HG03103 (cell line): ENCODE data around the gene PRR16.

Source experiments
- ATAC-seq: cut with Tn5 transposase; IDR thresholded peaks from one replicate; pipeline ENCODE4 v1.9.1; 2021; ENCODE audit warnings: low read depth; ENCODE audit not compliant: unreplicated experiment

The PRR16 gene

DNA sequence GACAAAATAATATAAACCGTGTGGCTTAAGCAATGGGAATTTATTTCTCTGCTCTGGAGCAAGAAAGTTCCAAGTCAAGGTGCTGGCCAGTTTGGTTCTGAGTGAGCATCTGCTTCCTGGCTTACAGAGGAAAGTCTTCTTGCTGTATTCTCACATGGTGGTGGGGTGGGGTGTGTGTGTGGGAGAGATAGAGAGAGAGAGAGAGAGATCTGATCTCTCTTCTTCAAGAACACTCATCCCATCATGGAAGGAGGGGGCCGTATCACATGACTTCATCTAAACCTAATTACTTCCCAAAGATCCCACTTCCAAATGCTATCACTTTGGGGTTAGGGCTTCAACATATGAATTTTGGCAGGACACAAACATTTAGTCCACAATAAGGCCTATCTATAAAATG lies 91.2 kb downstream of the PRR16 start:
- no peak for ATAC-seq

DNA sequence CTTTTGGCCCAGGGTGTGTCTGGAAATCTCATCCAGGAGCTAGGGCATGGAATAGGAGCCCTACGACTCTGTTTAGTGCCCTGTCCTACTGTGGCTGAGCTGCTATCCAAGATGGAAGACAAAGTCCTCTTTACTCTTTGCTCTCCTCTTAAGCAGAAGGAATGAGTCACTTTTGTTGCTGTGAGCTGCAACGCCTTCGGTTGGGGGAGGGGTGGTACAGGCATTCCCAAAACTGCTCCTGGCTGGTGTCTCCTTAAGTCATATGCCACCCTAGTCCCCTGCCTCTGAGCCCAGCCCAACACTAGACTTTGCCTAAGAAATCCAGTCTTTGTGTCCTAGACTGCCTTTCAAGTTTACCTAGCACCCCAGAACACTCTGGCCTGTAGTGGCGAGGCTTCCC lies 99.9 kb downstream of the PRR16 start:
- ATAC-seq = no peak

DNA sequence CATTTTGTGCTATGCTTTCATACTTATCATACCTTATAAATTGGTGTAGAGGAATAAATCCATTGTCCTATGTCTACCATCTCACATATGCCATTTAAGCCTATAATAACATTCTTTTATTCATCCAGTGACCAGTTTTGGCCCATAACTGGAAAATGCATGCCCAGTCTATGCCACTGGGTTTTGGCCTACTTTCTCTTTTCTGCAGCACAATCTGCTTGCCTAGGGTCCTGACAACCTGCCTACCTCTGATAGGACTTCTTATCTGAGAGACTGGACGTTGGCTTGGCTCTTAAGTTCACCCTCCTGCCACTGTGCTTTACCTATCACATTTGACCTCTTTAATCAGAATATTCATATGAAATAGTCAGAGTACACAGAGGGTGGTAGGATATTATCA lies 103.0 kb downstream of the PRR16 start:
- no peak for ATAC-seq

DNA sequence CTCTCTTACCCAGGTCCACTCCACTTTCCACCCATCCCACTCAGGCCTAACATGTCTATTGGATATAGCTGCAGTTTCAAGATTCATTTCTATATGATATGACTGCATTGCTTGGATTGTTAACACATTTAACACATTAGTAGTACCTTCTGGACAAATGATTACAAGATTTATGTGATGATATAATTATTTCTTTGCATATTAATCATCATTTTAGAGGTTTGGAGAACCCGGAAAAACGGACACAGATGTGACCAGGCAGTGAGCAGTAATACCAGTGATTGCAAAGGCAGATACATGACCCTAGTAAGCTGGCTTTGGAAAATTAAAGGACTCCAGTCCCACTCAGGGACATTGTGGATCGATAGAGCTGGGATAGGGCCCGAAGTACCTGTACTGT lies 103.8 kb downstream of the PRR16 start:
- ATAC-seq = no peak

DNA sequence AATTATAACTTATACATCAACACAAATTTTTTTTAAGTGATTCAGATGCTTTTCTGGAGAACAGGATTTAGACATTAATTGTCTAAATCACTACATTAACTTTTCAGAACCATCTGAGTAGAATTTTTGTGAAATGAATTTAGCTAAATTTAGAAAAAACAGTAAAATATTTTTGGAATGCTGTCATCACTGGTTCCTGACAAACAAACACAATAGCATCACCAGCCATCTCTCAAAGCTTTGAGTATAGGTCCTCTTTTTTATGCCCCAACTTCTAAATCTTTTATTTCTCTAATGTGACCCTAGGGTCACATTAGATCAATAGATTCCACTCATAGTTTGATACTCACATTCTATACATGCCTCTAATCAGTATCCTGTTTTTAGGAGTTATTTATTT lies 104.6 kb downstream of the PRR16 start:
- ATAC-seq = no peak

DNA sequence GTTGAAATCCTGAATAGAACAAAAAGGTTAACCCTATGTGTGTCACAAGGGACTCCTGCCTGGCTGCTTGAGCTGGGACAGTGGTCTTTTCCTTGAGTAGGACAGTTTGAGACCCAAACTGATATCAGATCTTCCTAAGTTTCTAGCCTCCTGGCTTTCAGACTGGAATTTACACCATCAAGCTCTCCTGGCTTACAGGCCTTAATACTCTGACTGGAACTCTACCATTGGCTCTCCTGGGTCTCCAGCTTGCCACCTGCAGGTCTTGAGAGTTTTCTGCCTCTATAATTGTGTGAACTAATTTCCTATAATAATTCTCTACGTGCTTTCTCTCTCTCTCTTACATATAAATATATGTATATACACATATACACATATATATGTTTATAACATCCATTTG lies 112.5 kb downstream of the PRR16 start:
- ATAC-seq = no peak

DNA sequence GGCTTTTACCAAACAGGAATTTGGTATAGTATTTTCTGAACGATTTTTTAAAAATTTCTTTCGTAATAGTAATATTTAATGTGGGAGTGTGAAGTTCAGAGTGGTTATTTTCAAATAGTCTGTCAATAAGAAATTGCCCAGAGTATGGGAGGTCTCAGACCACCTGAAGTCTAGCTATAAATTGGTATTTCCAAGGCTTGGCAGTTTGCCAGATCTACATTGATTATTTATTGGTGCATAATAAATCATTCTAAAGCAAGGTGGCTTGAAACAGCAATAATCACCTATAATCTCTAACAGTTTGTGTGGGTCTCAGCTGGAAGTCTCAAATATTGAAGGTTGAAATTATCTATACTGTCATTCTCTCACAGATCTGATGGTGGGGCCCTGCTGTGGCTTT lies 118.5 kb downstream of the PRR16 start:
- ATAC-seq = no peak

DNA sequence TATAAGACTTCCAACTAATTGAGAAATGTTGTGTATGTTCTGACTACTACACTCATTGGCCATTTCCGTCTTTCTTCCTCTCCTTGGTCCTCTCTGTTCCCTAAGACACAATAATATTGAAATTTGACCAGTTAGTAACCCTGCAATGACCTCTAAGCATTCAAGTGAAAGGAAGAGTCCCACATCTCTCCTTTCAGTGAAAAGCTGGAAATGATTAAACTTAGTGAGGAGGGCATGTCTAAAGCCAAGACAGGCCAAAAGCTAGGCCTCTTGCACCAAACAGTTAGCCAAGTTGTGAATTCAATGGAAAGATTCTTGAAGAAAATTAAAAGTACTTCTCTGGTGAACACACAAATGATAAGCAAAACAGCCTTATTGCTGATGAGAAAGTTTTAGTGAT lies 122.5 kb downstream of the PRR16 start:
- no peak for ATAC-seq

DNA sequence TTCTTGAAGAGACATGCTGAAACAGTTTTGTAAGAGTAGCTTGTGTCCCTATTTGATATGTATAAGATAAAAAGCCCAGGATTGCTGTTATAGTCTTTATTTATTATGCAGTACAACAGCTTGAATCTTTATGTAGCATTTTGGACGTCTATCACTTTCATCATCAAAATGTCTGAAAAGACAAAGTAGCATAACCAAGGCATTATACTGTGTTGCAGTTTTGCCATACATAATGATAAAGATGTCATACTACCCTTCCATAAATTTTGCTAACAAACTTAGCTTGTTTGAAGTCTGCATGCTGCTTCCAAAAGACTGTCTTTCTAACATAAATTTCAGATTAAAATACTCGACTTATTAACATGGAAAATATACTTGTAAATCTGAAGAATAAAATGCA lies 127.8 kb downstream of the PRR16 start:
- no peak for ATAC-seq

DNA sequence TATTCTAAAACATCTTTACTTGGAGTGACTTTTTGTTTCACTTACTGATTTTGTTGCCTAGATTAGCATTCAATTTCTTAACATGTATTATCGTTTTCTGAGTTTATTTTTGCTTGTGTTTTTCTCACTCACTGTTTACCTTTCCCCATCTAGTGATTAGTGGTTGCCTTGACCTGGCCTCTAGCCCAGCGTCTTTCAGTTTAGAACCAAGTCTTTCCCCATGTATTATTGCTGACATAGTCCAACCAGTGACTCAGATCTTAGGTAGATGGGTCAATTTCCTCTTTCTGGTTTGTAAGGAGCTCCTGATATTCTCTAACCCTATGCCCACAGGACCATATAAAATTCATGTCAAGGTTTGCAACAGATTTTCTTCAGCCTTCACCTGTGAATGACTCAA lies 135.5 kb downstream of the PRR16 start:
- no peak for ATAC-seq

DNA sequence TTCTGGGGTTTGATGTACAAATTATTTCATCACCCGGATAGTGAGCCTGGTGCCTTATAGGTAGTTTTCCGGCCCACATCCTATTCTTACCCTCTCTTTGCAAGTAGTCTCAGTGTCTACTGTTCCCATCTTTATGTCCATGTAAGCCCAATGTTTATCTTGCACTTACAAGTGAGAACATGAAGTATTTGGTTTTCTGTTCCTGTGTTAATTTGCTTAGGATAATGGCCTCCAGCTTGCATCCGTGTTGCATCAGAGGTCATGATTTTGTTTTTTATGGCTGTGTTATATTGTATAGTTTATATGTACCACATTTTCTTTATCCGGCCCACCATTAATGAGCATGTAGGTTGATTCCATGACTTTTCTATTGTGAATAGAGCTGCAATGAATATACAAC lies 136.5 kb downstream of the PRR16 start:
- no peak for ATAC-seq

DNA sequence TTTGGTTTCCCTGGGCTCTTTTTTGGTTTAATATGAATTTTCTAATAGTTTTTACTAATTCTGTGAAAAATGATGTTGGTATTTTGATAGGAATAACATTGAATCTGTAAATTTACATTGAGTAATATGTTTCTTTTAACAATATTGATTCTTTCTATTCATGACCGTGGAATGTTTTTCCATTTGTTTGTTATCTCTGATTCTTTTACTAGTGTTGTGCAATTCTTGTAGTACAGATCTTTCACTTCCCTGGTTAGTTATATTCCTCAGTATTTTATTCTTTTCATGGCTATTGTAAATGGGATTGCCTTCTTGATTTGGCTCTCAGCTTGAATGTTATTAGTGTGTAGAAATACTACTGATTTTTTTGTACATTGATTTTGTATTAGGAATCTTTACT lies 137.9 kb downstream of the PRR16 start:
- no peak for ATAC-seq

DNA sequence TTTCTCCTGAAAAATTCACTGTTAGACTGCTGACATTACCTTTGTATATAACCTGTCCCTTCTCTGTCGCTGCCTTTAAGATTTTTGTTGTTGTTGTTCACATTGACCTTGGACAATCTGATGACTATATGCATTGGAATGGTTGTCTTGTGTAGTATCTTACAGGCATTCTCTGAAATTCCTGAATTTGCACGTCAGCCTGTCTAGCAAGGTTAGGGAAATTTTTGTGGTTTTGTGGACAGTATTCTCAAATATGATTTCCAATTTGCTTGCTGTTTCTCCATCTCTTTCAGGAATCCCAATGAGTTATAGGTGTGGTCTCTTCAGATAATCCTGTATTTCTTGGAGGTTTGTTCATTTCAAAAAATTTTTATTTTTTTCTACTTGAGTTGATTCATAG lies 140.8 kb downstream of the PRR16 start:
- no peak for ATAC-seq

DNA sequence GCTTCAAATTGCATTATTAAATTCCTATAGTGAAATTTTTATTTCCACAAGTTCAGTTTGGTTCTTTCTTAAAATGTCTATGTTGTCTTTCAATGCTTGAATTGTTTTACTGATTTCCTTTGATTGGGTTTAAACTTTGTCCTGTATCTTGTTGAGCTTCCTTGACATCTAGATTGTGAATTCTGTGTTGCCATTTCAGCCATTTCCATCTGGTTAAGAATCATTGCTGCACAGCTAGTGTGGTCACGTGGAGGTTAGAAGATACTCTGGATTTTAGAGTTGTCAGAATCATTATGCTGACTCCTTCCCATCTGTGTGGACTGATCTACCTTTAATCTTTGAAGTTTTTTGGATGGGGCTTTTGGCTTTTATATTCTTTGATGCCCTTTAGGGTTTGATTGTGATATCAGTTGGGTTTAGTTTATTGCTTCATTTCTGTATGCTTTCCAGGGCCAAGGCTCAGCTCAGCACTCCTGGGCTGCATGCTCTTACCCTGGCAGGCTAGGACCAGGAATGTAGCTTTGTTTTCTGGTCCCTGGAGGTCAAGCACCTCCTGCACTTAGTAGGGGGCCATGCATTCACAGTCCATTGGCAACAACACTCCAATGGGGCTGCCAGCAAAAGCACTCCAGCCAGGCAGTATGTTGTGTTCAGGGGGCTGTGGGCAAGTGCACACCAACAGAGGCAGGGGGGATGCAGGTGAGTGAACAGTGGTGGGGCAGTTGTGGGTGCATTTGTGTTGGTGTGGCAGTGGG lies 141.4 kb downstream of the PRR16 start:
- no peak for ATAC-seq

DNA sequence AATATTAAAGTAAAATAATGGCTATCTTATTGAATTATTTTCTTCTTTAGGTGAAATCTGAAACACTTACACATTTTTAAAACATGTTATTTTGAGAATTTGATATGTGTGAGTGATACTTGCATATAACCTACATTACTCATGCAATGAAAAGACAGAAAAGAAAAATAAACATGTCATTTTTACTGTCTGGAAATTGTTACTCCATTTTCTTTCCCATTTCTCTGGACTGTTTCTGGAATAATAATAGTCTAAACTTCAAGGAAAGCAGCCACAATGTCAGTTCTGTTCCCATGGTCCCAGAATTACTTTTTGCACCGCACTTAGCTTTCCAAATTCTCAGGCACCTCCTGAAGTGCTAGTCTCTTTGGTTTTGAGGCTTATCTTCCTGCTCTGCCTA lies 145.5 kb downstream of the PRR16 start:
- ATAC-seq = no peak

DNA sequence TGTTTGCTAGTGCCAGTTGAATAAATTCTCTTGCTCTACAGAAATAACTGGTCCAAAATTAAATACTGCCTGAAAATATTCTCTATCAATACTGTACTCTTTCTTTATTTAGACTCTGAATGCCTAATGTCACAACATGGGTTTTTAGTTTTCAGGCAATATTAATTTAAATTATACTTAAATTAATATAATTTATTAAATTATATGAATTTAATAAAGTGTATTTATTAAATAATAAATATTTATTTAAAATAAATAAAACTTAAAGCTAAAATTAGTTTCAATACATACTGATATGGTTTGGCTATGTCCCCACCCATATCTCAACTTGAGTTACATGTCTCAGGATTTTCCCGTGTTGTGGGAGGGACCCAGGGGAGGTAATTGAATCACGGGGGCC lies 146.0 kb downstream of the PRR16 start:
- ATAC-seq = no peak

DNA sequence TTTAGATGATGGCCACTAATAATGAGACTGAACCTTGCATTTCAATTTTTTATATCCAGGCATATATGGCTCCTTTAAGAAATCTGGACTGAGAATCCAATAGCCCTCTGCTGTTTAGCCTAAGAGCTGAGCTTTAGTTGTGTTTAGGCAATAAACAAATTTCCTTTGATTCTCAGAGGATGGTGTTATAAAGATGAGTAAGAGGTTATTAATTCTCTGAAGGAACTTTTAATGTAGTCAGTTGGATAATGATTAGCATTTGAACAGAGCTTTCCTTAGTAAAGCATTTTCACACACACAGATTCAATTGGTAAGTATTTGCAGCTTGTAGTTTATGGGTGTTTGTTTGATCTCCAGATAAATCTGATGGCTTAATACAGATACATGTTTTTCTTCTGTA lies 149.6 kb downstream of the PRR16 start:
- no peak for ATAC-seq

DNA sequence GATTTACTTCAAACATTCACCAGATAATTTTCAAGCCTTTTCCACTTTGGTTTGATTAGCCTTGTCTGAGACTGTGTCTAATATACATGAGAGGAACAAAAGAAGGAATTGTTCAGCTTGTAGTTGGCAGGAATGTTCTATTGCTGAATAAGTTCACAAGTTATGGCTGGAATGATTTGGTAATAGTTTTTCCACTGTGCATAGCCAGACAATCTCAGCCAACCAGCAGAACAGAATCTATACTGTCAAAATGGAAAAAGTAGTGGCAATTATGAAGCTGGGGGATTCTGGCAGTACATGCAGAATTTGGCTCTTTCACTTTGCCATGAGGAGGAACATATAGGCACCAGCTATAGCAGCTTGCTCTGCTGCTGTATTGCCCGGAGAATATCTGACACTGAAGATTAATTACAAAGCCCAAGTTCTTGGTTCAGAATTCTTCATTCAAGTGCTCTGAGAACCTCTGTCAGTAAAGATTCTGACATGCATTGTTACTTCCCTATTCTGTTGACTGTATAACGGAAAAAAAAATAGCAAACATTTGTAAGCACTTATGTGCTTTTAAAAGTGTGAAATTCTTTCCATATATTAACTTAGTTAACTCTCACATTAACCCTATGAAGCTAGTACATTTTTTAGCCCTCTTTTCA lies 150.6 kb downstream of the PRR16 start:
- ATAC-seq = no peak

DNA sequence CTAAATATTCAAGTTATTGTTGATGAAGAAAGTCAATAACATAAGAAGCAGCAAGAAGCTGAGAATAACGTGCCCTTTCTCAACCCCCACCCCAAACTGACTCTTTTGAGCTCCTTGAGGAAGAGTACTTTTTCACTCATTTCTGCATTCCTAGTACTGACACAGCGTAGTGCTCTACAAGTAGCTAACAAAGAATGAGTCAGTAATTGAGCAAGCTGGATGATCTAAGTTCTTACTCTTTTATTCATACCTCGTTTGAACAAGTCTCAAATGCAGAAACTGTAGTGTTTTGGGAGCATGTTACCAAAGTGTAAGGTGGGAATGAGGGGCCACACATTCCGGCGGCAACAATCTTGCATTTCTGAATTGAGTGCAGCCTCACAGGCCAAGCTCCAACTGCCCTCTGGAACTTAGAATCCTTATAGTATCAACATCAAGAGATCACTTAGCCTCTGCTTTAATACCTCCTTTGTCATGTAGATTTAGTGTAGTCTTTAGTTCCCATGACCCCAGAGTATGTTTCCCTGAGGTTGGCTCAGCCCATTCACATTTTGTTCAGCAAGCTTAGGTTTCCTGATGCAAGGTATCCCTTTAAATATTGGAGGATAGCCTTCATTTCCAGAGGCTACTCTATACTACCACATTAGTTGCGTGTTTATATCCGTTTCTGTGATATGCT lies 152.0 kb downstream of the PRR16 start:
- no peak for ATAC-seq

DNA sequence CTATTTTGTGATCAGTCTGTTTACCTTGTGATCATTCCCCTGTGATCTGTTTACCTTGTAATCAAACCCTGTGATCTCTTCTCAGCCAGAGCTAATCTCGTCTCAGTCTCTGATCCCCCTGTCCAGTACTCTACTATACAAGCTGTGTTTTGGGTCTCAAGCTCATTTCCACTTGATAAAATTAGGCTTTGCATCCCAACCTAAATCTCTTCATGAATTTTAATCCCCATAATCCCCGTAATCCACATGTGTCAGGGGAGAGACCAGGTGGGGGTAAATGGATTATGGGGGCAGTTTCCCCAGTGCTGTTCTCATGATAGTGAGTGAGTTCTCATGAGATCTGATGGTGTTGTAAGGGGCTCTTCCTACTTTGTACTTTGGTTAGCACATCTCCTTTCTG lies 157.2 kb downstream of the PRR16 start:
- no peak for ATAC-seq

DNA sequence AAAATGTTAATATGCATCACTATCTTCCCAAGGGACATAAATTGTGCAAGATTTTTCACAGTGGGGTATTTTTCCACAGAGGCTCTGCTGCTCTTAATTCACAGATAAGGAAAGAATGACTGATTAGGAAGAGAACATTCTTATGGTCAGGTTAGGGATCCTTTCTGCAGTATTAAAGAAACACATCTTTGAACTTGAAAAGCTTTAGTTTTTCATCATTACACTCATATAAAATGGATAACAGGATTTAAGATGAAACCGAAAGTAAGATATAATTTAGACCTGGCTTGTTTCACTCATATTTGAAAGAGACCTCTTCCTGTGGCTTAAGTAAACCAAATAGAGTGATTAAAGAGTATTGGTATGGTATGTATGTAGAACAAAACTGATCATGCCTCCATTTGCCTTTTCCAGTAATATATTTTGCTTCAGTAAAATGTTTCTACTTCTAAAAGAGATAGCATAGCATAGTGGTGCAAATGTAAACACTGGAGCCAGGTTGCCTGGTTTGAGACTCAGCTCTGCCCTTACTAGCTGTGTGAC lies 160.0 kb downstream of the PRR16 start:
- no peak for ATAC-seq

DNA sequence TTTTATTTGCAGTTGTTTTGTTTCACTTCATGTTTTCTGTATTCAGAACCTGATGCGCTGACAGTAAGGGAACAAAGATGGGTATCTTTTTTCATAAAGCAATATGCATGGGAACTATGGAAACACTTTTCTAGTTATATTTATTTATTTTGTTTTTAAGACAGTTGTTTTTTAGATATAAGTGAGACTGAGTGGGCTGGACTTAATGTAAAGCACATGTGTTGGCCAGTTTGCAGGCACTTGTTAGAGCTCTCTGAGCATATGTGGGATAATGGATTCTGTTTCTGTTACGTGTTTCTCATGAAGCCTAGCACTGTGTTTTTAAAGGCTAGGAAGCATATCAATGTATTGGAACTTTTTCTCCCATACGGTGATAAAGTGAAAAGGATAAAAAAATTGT lies 164.1 kb downstream of the PRR16 start:
- no peak for ATAC-seq
